HG02588 (cell line): ENCODE measurements around the gene HIGD2A.
"Not testable (repeated sequence)": the region's sequence is repeated elsewhere in the genome, so short reads cannot be mapped to it uniquely, and the experiment has no call there.

Experiments
- ATAC-seq: cut with Tn5 transposase; IDR thresholded peaks from one replicate; pipeline ENCODE4 v1.9.1; 2021; ENCODE audit warnings: mild to moderate bottlenecking, moderate library complexity; ENCODE audit not compliant: unreplicated experiment

HIGD2A gene

GRCh38 chr5:176394096-176394495 lies 5.5 kb downstream of the HIGD2A start:
- ATAC-seq = no peak

- ATAC-seq = no peak
Observed at GRCh38 chr5:176394881-176395675, 6.5 kb downstream of the HIGD2A start.

GRCh38 chr5:176396330-176396729 lies 7.8 kb downstream of the HIGD2A start:
- ATAC-seq = no peak

- no peak for ATAC-seq
Observed at GRCh38 chr5:176397736-176398420, 9.3 kb downstream of the HIGD2A start.

- ATAC-seq = no peak
Observed at GRCh38 chr5:176400382-176401156, 12.0 kb downstream of the HIGD2A start.

GRCh38 chr5:176401281-176402205 lies 13.0 kb downstream of the HIGD2A start:
- no peak for ATAC-seq

- ATAC-seq = no peak
Observed at GRCh38 chr5:176405656-176406435, 17.3 kb downstream of the HIGD2A start.

GRCh38 chr5:176406436-176407052 lies 18.0 kb downstream of the HIGD2A start:
- ATAC-seq = no peak

- ATAC-seq = no peak
Observed at GRCh38 chr5:176407456-176408251, 19.1 kb downstream of the HIGD2A start.

- not testable (repeated sequence) for ATAC-seq
Observed at GRCh38 chr5:176408252-176408573, 19.7 kb downstream of the HIGD2A start.

- ATAC-seq = no peak
Observed at GRCh38 chr5:176408590-176408989, 20.0 kb downstream of the HIGD2A start.

- ATAC-seq = no peak
Observed at GRCh38 chr5:176409765-176410164, 21.2 kb downstream of the HIGD2A start.

- no peak for ATAC-seq
Observed at GRCh38 chr5:176410486-176411180, 22.1 kb downstream of the HIGD2A start.

GRCh38 chr5:176412517-176413254 lies 24.1 kb downstream of the HIGD2A start:
- ATAC-seq = no peak

- no peak for ATAC-seq
Observed at GRCh38 chr5:176413255-176413565, 24.7 kb downstream of the HIGD2A start.

GRCh38 chr5:176413709-176414191 lies 25.2 kb downstream of the HIGD2A start:
- no peak for ATAC-seq

GRCh38 chr5:176414704-176415103 lies 26.2 kb downstream of the HIGD2A start:
- no peak for ATAC-seq
